GM23248 (cell line): ENCODE measurements around the gene NYAP1.

ENCODE experiments used
- EZH2 ChIP-seq: fragments of 200-600 bp; sonication (generic); IDR thresholded peaks from 2 replicates; pipeline ENCODE4 v1.6.1; 2018; ENCODE audit warnings: antibody characterized with exemption, mild to moderate bottlenecking; ENCODE audit not compliant: insufficient read depth, poor library complexity, severe bottlenecking
- EZH2phosphoT487 ChIP-seq: fragments of 200-600 bp; sonication (generic); IDR thresholded peaks from 2 replicates; pipeline ENCODE4 v1.6.1; 2018; ENCODE audit warnings: antibody characterized with exemption, moderate library complexity, mild to moderate bottlenecking, low read depth; ENCODE audit not compliant: insufficient read depth

- TF ChIP-seq EZH2 (no peak), EZH2phosphoT487 (no peak)
Observed at GRCh38 chr7:100504887-100505611, 21.3 kb downstream of the NYAP1 start.
